Hepatocyte (in vitro differentiated cells): Measurements from ENCODE around the gene KIF15.

Experiments
- CTCF ChIP-seq: fragments of 200-600 bp; sonication (generic); IDR thresholded peaks from 2 replicates; pipeline ENCODE4 v1.5.1; 2016; ENCODE audit warnings: antibody characterized with exemption, mild to moderate bottlenecking; ENCODE audit not compliant: poor library complexity
- EZH2phosphoT487 ChIP-seq: fragments of 200-600 bp; sonication (generic); IDR thresholded peaks from one replicate; pipeline ENCODE4 v1.6.1; 2018; ENCODE audit warnings: antibody characterized with exemption, mild to moderate bottlenecking, low read depth, moderate library complexity; ENCODE audit not compliant: unreplicated experiment, severe bottlenecking

DNA sequence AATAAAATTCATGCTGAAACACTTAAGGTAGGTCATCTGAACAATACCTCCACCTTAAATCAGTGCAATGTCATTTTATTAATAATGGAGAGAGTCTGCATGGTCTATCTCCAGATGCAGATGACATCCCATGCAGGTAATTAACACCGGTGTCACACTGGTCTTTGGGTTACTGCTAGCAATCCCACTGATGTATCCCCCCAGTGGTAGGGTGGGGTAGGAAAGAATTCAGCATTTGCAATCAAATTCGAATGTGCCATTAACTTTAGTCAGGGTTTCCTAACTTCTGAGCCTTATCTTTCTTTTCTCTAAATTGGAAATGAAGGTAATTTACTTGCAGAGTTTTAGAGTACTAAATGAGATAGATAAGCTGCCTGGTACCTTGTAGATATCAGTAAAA, 44.4 kb downstream of the KIF15 start:
- no peak for TF ChIP-seq CTCF
- no peak for TF ChIP-seq EZH2phosphoT487
